Stimulated activated naive CD4-positive, alpha-beta T cell treated with Interleukin-2 at 50 U/mL for 16 hours (primary cell): ENCODE results near the gene MYO5B.
"Not testable (repeated sequence)": the region's sequence is repeated elsewhere in the genome, so short reads cannot be mapped to it uniquely, and the experiment has no call there.

Source experiments
- DNase-seq: peaks from one replicate; lab custom pipeline; 2025; lab: John Stamatoyannopoulos, UW

Gene MYO5B

GRCh38 chr18:49833814-49834213, 361.1 kb downstream of the MYO5B start:
- no peak for DNase-seq

GRCh38 chr18:49832221-49832647, 362.7 kb downstream of the MYO5B start:
- DNase-seq = no peak

- no peak for DNase-seq
Measured at GRCh38 chr18:49827996-49828395, 367.0 kb downstream of the MYO5B start.

- peak; percentile 37 for DNase-seq
Measured at GRCh38 chr18:49819823-49820671, 374.9 kb downstream of the MYO5B start.

- no peak for DNase-seq
Measured at GRCh38 chr18:49819071-49819662, 375.8 kb downstream of the MYO5B start.

- no peak for DNase-seq
Measured at GRCh38 chr18:49817947-49818346, 377.0 kb downstream of the MYO5B start.

GRCh38 chr18:49815927-49816326, 379.0 kb downstream of the MYO5B start:
- DNase-seq = no peak

GRCh38 chr18:49814147-49814499, 380.8 kb downstream of the MYO5B start:
- DNase-seq = peak; percentile 67

- DNase-seq = peak; percentile 81
Measured at GRCh38 chr18:49813319-49814146, 381.4 kb downstream of the MYO5B start, which contains the start of gene ACAA2. Gene ACAA2 (minus strand): TSS chr18:49813533. CDS start chr18:49813484, 49 bp downstream.

- no peak for DNase-seq
Measured at GRCh38 chr18:49813069-49813318, 382.0 kb downstream of the MYO5B start.

GRCh38 chr18:49812286-49813068, 382.5 kb downstream of the MYO5B start:
- no peak for DNase-seq

- DNase-seq = no peak
Measured at GRCh38 chr18:49811151-49811938, 383.6 kb downstream of the MYO5B start.

- DNase-seq = not testable (repeated sequence)
Measured at GRCh38 chr18:49808553-49809191, 386.3 kb downstream of the MYO5B start.

- DNase-seq = no peak
Measured at GRCh38 chr18:49804096-49804495, 390.9 kb downstream of the MYO5B start.

GRCh38 chr18:49802623-49803022, 392.3 kb downstream of the MYO5B start:
- no peak for DNase-seq

- DNase-seq = not testable (repeated sequence)
Measured at GRCh38 chr18:49800491-49800890, 394.5 kb downstream of the MYO5B start.

GRCh38 chr18:49799806-49800205, 395.1 kb downstream of the MYO5B start:
- not testable (repeated sequence) for DNase-seq

- DNase-seq = no peak
Measured at GRCh38 chr18:49798001-49798400, 396.9 kb downstream of the MYO5B start.

- no peak for DNase-seq
Measured at GRCh38 chr18:49795612-49796552, 399.1 kb downstream of the MYO5B start.

- no peak for DNase-seq
Measured at GRCh38 chr18:49794743-49795142, 400.2 kb downstream of the MYO5B start.
